NCI-H226 (cell line): ENCODE measurements around the gene TRIM65.
A peak's percentile ranks its signal among the peaks of the same experiment; 100 is the strongest.

Experiments
- DNase-seq: peaks from one replicate; pipeline ENCODE4 v3.0.0-alpha.2; 2015

Gene TRIM65

GRCh38 chr17:75850928-75851692 lies 45.6 kb downstream of the TRIM65 start:
- DNase-seq: no peak

DNA sequence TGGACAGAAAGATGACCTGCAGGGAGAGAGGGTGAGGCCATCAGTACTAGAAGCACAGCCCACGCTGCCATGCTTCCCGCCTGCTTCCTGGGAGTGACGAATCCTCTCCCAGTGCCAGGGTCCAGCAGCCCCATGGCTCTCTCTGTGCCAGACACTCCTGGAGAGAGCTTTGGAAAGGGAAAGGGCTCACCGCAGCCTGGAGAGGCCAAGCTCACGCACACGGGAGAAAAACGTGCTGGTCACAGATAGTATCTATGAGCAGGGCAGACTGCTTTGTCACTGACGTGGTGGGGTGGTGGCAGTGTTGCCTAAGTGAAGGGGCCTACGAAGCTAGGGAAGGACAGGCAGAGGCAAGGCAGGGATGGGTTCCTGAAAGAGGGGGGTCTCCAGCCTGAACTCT lies 47.0 kb downstream of the TRIM65 start:
- DNase-seq: no peak

GRCh38 chr17:75849279-75849646 lies 47.5 kb downstream of the TRIM65 start:
- no peak for DNase-seq

DNA sequence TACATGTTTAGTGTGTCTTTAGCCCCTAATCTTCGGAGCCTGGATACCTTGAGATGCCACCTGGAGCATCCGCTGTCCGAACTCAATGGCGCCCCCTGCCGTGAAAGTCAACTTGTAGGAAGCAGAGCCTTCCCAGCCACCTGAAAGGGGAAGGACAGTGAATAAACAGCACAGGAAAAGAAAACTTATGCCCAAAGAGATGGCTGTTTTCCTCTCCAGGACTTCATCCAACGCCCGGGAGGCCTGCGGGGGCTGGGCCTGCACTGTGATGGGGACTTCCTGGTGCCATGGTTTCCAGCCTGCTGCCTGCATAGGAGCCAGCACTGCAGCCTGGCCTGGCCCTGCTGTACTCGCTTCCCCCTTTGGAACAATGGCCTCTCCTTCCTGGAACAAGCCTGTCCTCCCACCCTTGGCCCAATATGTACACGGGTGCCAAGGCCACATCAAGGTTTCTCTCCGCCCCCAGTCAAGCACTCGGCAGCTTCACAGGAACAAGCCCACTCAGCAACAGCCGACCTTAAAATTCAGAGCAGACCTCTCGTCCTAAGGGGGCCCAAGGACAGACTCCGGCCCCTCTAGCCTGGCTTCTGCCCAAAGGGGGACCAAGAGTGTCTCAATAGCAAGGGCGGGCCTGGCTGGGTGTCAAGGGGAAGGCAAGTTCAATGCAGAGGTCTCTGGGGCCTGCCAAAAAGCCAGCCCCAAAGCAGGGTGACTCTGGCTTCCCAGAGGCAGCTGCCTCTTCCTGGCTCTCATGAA lies 48.0 kb downstream of the TRIM65 start:
- DNase-seq: no peak

DNA sequence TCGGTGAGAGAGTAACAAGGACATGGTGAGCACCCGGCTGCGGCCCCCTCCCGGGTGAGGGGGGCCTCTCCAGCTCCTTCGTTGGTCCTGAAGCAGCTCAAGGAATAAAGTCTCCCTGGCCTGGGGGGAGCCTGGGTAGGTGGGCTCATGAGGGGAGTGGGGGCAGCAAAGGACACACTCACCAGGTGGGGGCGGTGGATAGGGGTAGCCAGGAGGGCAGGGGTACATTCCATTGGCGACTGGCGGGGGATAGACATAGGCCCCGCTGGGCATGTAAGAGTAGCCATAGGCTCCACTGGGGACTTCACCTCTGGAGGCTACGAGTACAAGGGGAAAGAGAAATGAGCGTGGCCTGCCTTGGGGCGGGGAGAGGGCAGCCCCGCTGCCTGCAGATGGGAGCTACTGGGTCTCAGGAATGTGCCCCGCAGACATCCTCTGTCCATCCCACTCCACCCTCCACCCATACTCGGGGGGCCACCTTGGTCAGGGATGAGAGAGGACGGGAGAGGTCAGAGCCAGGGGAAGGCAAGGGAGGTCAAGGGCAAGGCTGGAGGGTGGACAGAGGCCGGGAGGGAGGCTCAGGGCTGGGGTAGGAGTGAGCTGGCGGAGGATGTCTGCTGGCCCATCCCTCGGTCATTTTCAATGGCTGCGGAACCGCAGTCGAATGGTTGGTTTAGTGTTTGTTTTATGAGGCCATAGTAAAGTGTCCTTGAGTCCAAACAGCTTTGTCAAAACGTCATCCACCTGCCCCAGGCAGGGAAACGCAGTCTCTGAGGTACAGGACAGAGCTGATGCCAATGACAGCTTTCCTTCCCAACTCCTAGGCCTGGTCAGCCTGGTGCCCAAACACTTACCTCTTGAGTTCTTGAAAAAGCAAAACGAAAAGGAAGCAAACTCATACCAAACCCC lies 48.9 kb downstream of the TRIM65 start:
- no peak for DNase-seq

GRCh38 chr17:75846692-75847613 lies 49.8 kb downstream of the TRIM65 start:
- DNase-seq: no peak

DNA sequence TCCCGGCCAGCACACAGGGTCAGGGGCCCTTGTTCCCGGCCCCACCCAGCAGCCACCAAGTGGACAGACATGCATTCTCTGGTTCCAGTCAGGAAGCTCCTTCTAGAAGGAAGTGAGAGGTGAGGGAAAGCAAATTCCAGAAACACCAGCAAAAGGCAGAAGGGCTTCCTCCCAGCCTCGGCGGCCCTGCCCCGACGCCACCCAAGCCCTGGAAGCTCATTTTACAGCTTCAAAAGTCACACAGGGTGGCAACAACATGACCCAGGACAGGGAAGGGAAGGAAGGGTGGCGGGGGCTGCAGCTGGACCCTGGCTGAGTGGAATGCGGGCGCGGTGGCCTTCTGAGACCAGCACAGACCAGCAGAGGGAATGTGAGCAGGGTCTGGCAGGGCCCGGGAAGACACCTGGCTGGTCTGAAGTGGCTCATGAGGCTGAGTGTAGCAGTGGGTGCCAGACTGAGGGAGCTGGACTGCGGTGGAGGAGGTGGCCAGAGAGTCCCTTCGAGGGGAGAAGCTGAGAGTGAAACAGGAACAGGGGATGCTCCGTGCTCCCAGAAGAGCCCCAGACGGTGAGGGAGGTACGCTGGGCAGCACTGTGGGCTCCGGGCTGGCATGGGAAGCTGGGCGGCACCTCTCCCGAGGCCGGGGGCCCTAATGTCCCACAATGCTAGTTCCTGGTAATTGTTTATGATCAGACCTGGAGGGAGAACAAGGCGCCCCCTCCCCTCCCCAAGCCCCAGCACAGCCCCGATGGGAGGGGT lies 50.6 kb downstream of the TRIM65 start:
- no peak for DNase-seq

DNA sequence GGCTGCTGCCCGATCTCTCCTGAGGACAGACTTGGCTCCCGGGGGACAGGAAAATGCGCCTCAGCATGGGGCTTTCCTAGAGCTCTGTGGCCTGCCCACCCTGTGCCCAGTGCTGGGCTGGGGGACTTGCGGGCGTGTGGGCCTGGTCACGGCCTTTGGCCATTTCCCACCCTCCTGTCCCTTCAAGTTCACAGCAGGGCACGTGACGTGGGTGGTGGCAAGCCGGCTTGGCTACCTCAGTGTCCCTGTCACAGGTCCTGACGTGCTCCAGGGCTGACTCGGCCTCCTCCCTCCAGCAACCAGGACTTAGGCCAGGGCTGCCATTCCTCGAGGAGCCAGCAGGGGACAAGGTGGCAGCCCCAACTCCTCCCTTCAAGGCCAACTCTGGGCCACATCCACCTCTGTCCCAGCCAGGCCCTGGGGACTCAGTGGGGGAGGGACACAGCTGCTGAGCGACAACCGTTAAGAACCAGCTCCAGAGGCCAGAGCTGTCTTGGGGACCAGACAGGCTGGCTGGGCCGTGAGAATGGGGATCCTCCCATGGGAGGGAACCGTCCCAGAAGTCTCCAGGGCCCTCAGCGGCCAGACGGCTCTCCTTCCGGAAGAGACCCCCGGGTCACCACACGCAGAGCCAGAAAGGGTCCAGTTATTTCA lies 51.6 kb downstream of the TRIM65 start:
- DNase-seq: peak; percentile 36

- DNase-seq: peak; percentile 29
Observed at GRCh38 chr17:75844530-75845057, 52.2 kb downstream of the TRIM65 start.

GRCh38 chr17:75843577-75844529 lies 52.9 kb downstream of the TRIM65 start, which contains the start of gene UNC13D:
TSS of gene UNC13D (minus strand) at chr17:75844404. CDS start at chr17:75844337, 67 bp downstream.
- no peak for DNase-seq

GRCh38 chr17:75842963-75843576 lies 53.7 kb downstream of the TRIM65 start:
- no peak for DNase-seq

- no peak for DNase-seq
Observed at GRCh38 chr17:75842411-75842810, 54.3 kb downstream of the TRIM65 start.

DNA sequence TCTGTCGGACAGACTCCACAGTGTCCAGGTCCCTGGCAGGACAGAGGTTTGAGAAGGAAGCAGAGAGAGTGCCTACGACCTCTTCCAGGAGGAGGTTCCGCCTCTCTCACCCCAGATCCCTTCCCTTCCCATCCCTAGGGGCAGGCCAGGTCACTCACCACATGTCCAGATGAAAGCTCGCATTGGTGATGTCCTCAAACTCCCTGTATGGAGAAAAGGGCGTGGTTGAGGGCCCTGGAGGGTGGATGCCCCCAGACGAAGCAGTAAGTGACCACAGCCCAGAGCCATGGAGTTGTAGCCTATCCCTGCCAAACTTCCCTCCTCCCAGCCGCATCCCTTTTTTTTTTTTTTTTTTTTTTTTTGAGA lies 56.0 kb downstream of the TRIM65 start:
- DNase-seq: no peak

DNA sequence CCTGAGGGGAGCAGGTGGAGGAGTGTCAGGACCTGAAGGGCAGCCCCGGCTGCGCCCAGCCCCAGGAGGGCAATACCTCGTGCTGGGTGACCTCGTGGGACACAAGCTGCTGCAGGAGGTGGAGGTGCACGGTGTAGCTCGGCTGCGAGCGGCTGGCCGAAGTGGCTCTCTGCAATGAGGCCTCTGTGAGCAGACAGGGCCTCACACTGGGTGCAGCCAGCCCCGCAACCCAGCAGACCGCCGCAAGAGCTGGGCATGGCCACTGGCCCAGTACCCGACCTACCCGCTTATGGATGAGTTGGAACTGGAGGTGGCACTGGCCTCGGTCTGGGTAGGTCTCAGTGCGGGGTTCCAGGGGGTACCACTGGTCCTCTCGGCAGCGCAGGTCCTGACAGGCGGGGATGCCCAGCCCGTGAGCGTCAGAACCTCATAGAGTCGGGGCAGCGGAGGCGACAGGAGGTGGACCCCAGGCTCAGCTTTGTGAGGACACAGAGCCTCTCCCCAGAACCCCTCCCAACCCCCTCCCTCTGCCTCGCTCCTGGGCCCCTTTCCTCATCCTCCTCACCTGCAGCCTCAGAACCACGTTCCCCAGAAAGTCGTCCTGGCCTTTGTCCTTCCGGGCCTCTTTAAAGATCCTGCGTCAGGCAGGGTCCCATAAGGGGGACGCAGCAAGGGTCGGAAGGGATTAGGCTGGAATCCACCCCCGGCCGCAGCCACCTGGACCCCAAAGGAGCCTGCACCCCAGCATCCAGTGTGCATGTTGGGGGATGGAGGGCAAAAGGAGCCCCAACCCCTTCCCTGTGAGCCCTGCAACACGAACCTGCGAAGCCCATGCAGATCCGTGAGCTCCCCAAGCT lies 56.6 kb downstream of the TRIM65 start:
- no peak for DNase-seq
